Endothelial cell of umbilical vein (primary cell): ENCODE measurements around the gene MAGEC3.

Experiments used
- CTCF ChIP-seq, 2 donors: IDR thresholded peaks; 1 replicate in 1 of 2; 2 replicates in 1 of 2; pipeline ENCODE4 v1.5.1; 2011; ENCODE audit warnings: low read length in 2 of 2, mild to moderate bottlenecking in 2 of 2, moderate library complexity in 2 of 2, control low read depth in 1 of 2, inconsistent platforms in 1 of 2, low read depth in 1 of 2; ENCODE audit not compliant: insufficient read depth in 1 of 2; ENCODE audit errors: extremely low read depth in 1 of 2
- EZH2 ChIP-seq: IDR thresholded peaks from 2 replicates; pipeline ENCODE4 v1.6.1; 2012; ENCODE audit warnings: borderline replicate concordance, low read depth, mild to moderate bottlenecking, moderate library complexity, low read length, inconsistent platforms; ENCODE audit not compliant: severe bottlenecking
- MAX ChIP-seq: IDR thresholded peaks from 2 replicates; pipeline ENCODE4 v1.6.1; 2011; ENCODE audit not compliant: insufficient read depth, insufficient read length
- MYC ChIP-seq: IDR thresholded peaks from one replicate; pipeline ENCODE4 v1.6.1; 2011; ENCODE audit warnings: mild to moderate bottlenecking, low read depth, low read length
- POLR2A ChIP-seq: IDR thresholded peaks from 2 replicates; pipeline ENCODE4 v1.6.1; 2012; ENCODE audit warnings: low read depth, mild to moderate bottlenecking, control low read depth, low read length
- POLR2AphosphoS5 ChIP-seq: IDR thresholded peaks from 2 replicates; pipeline ENCODE4 v1.6.1; 2012; ENCODE audit warnings: low read depth, mild to moderate bottlenecking, control low read depth, low read length, moderate library complexity; ENCODE audit not compliant: insufficient read depth

DNA sequence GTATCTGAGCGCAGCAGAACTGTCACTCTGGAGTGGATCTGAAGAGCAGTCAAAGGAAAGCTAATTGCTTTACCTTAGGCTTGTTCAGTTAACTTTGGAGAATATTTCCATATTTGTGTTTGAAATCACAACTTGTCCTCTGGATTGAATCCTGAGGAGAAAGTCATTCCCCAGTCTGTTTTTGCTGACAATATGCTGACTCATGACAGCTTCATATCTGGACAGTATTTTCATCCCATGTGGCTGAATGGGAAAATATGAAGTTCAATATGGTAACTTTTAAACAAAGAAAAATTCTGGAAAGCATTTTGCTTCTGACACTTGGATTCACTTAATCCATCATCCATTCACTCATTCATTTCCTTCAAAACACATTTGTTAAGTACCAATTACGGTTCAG is 46.3 kb upstream of the MAGEC3 start:
- TF ChIP-seq CTCF (IDR thresholded peaks at IDR 0.05; ENCODE audit: extremely low read depth in 1 of 2, insufficient read depth in 1 of 2, low read depth in 1 of 2, low read length in 2 of 2) (no peak), POLR2AphosphoS5 (no peak), POLR2A (no peak), EZH2 (no peak), MYC (no peak), MAX (no peak)
